SK-N-MC (cell line): ENCODE results near the gene AURKAIP1.

ENCODE experiments used
- EZH2 ChIP-seq: fragments of 200-600 bp; sonication (generic); IDR thresholded peaks from one replicate; pipeline ENCODE4 v1.6.1; 2017; ENCODE audit warnings: antibody characterized with exemption
- POLR2AphosphoS5 ChIP-seq: IDR thresholded peaks from 2 replicates; pipeline ENCODE4 v1.6.1; 2012; ENCODE audit warnings: mild to moderate bottlenecking, low read depth, low read length, borderline replicate concordance

- no peak for TF ChIP-seq EZH2
- TF ChIP-seq POLR2AphosphoS5: no peak
Observed at GRCh38 chr1:1397839-1398523, 23.0 kb upstream of the AURKAIP1 start.
